IPS-15b (cell line): ENCODE results near the gene TNMD.
"Not testable (repeated sequence)": the region's sequence is repeated elsewhere in the genome, so short reads cannot be mapped to it uniquely, and the experiment has no call there.

Experiments used
- H3K27me3 ChIP-seq: one replicate; pipeline ENCODE4 v1.6.1; 2013; ENCODE audit warnings: low read length; ENCODE audit not compliant: control insufficient read depth, insufficient read depth
- H3K36me3 ChIP-seq: one replicate; pipeline ENCODE4 v1.6.1; 2013; ENCODE audit warnings: low read length; ENCODE audit not compliant: control insufficient read depth, insufficient read depth
- H3K4me1 ChIP-seq: one replicate; pipeline ENCODE4 v1.6.1; 2013; ENCODE audit warnings: mild to moderate bottlenecking, low read length; ENCODE audit not compliant: control insufficient read depth, insufficient read depth
- H3K4me3 ChIP-seq: one replicate; pipeline ENCODE4 v1.5.1; 2013; ENCODE audit warnings: low read depth, low read length
- H3K9ac ChIP-seq: one replicate; pipeline ENCODE4 v1.6.1; 2013; ENCODE audit warnings: low read depth, mild to moderate bottlenecking, low read length
- H3K9me3 ChIP-seq: one replicate; pipeline ENCODE4 v1.6.1; 2013; ENCODE audit warnings: mild to moderate bottlenecking, low read length; ENCODE audit not compliant: control insufficient read depth, insufficient read depth

TNMD gene

DNA sequence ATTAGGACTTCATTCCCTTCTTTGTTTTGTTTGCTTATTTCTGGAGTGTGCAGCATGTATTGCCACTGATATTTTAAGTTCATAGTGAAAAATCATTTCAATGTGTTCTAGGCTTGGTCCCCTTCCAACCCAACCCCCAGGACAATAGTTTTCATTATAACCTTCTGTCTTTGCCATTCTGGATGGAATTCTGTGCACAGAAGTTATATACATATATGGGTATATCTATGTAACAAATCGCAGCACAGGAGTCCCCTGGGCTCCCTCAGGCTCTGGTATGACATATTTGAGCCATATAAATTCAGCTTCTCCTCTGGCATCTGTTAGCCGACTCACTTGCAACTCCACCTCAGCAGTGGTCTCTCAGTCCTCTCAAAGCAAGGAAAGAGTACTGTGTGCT lies at the start of gene TNMD:
TSS of gene TNMD (plus strand) at position 326 of the 400 bp plus-strand sequence. CDS start 83 bp downstream, outside the sequence.
- Histone ChIP-seq H3K9me3 (no peaks in the 10 kb centered on the region), H3K4me3 (no peak within 1 kb of the TSS), H3K27me3 (no peaks in the 10 kb centered on the region), H3K4me1 (no peaks in the 10 kb centered on the region), H3K36me3 (no peaks in the 10 kb centered on the region), H3K9ac (no peak within 1 kb of the TSS)

DNA sequence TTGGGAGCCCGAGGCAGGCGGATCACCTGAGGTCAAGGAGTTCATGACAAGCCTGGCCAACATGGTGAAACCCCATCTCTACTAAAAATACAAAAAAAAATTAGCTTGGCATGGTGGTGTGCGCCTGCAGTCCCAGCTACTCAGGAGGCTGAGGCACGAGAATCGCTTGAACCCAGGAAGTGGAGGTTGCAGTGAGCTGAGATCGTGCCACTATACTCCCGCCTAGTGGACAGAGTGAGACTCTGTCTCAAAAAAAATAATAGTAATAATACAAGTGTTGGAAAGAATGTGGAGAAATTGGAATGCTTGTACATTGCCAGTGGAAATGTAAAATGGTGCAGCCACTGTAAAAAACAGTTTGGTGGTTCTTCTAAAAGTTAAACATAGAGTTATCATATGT lies 19.2 kb upstream of the TNMD start:
- H3K9ac ChIP-seq, H3K9me3 ChIP-seq, H3K27me3 ChIP-seq, H3K4me1 ChIP-seq, H3K36me3 ChIP-seq, H3K4me3 ChIP-seq: not testable (repeated sequence)

DNA sequence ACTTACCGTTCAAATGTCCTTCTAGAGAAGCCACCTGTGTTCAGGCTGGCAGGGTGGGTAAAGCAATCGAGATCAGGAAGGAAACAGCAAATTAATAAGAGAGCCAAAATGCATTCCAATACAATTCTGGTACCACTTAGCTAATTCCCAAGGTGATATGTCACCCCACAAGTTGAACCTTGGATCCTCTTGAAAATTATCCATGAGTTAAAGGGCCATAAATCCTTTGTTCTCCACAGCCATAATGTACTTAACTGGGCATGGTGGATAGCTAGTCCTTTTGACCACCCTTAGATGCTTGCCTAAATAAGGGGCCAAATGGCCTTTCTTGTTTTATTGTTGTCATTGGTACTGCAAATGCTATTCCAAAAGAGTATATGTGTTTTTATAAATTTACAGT lies 2.0 kb downstream of the TNMD start:
- Histone ChIP-seq H3K27me3 (peaks cover 3% of the 10 kb centered on the region), H3K9ac (no peak overlapping the region), H3K4me1 (no peaks in the 10 kb centered on the region), H3K4me3 (no peak overlapping the region), H3K9me3 (no peaks in the 10 kb centered on the region), H3K36me3 (no peaks in the 10 kb centered on the region)

DNA sequence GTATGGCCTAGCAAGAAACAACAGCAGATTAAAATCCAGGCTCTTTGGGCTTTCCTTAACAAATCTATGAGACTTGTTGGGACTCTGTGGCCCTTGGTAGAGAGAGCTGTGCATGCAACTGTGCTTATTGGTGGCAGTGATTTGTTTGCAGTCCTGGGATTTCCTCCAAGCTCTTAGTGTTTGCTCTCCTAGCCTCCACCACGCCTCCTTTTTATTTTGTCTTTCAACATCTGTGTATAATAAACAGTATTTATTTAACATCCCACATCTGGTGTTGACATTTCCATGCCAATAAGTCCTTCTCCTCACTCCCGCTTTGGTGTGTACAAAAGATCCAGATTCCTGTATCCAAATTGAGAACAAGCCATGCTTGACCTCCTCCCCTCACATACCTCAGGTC lies 3.1 kb downstream of the TNMD start:
- peaks cover 3% of the 10 kb centered on the region for H3K27me3 ChIP-seq
- no peak overlapping the region for H3K4me3 ChIP-seq
- no peaks in the 10 kb centered on the region for H3K9me3 ChIP-seq

GRCh38 chrX:100591256-100592051 lies 6.7 kb downstream of the TNMD start:
- H3K36me3 ChIP-seq, result no peaks in the 10 kb centered on the region
- peaks cover 20% of the 10 kb centered on the region for H3K4me1 ChIP-seq
- no peak overlapping the region for H3K4me3 ChIP-seq
- no peaks in the 10 kb centered on the region for H3K9me3 ChIP-seq
- H3K27me3 ChIP-seq, result peaks cover 3% of the 10 kb centered on the region
- H3K9ac ChIP-seq, result no peak overlapping the region

More for the DNA sequence above, 3.1 kb downstream of the TNMD start:
- Histone ChIP-seq H3K36me3 (no peaks in the 10 kb centered on the region), H3K4me1 (peaks cover 4% of the 10 kb centered on the region), H3K9ac (no peak overlapping the region)

DNA sequence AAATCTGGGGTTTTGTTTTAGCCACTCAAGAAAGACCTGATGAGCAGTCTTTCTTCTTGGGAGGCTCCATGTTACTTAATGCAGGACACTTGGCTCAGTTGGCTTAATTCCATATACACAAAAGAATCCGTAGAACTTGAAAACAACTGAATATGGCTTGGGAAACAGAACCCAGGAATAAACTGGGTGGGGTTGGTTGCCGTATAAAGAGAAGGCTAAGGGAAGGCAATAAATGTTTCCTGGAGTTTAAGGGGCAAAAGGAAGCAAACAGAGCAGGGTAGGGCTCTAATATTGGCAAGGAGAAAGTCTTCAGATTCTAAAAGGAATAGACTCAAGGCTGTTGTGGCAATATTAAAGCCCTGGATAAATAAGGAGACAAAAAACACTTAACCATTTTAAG lies 8.4 kb downstream of the TNMD start:
- Histone ChIP-seq H3K36me3 (no peaks in the 10 kb centered on the region), H3K9me3 (no peaks in the 10 kb centered on the region), H3K9ac (no peak overlapping the region), H3K4me1 (peaks cover 29% of the 10 kb centered on the region), H3K27me3 (peaks cover 3% of the 10 kb centered on the region), H3K4me3 (peak overlapping the region; percentile 19)

DNA sequence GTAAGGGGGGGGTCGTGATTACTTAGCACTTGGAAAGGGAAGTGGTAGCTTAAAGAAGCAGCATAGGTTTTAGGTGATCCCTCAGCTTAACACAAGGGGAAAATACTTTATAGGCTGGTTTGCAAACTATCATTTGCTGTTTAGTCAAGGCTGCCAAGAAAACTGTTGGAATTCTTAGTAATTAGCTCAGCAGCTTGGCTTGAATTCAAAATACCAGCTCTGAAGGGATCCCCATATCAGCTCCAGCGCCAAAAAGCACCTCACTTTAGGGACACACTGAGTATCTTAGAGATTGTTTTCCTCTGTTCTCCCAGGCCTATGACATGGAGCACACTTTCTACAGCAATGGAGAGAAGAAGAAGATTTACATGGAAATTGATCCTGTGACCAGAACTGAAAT lies 8.8 kb downstream of the TNMD start:
- H3K9ac ChIP-seq, result peak overlapping the region; percentile 40
- no peaks in the 10 kb centered on the region for H3K36me3 ChIP-seq
- peaks cover 29% of the 10 kb centered on the region for H3K4me1 ChIP-seq
- peak overlapping the region; percentile 19 for H3K4me3 ChIP-seq
- H3K9me3 ChIP-seq, result no peaks in the 10 kb centered on the region
- H3K27me3 ChIP-seq, result peaks cover 3% of the 10 kb centered on the region

GRCh38 chrX:100596601-100597000 lies 11.9 kb downstream of the TNMD start:
- no peaks in the 10 kb centered on the region for H3K9me3 ChIP-seq
- H3K4me3 ChIP-seq, result no peak overlapping the region
- H3K27me3 ChIP-seq, result no peaks in the 10 kb centered on the region

DNA sequence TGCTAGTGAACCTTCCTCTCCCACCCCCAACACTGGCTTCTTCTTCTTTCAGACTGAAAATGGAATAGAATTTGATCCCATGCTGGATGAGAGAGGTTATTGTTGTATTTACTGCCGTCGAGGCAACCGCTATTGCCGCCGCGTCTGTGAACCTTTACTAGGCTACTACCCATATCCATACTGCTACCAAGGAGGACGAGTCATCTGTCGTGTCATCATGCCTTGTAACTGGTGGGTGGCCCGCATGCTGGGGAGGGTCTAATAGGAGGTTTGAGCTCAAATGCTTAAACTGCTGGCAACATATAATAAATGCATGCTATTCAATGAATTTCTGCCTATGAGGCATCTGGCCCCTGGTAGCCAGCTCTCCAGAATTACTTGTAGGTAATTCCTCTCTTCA lies 14.7 kb downstream of the TNMD start:
- no peaks in the 10 kb centered on the region for H3K36me3 ChIP-seq
- H3K9me3 ChIP-seq, result no peaks in the 10 kb centered on the region
- H3K4me1 ChIP-seq, result peaks cover 24% of the 10 kb centered on the region
- H3K4me3 ChIP-seq, result no peak overlapping the region
- H3K27me3 ChIP-seq, result no peaks in the 10 kb centered on the region
- no peak overlapping the region for H3K9ac ChIP-seq

More at GRCh38 chrX:100596601-100597000, 11.9 kb downstream of the TNMD start:
- H3K36me3 ChIP-seq, result no peaks in the 10 kb centered on the region
- H3K4me1 ChIP-seq, result peaks cover 29% of the 10 kb centered on the region
- H3K9ac ChIP-seq, result no peak overlapping the region

GRCh38 chrX:100600340-100600739 lies 15.6 kb downstream of the TNMD start:
- no peaks in the 10 kb centered on the region for H3K36me3 ChIP-seq
- no peak overlapping the region for H3K9ac ChIP-seq
- no peaks in the 10 kb centered on the region for H3K27me3 ChIP-seq
- H3K9me3 ChIP-seq, result no peaks in the 10 kb centered on the region
- peaks cover 21% of the 10 kb centered on the region for H3K4me1 ChIP-seq
- no peak overlapping the region for H3K4me3 ChIP-seq

GRCh38 chrX:100600758-100601157 lies 16.0 kb downstream of the TNMD start:
- Histone ChIP-seq H3K4me3 (no peak overlapping the region), H3K4me1 (peaks cover 21% of the 10 kb centered on the region), H3K36me3 (no peaks in the 10 kb centered on the region), H3K9me3 (no peaks in the 10 kb centered on the region), H3K27me3 (no peaks in the 10 kb centered on the region), H3K9ac (no peak overlapping the region)

DNA sequence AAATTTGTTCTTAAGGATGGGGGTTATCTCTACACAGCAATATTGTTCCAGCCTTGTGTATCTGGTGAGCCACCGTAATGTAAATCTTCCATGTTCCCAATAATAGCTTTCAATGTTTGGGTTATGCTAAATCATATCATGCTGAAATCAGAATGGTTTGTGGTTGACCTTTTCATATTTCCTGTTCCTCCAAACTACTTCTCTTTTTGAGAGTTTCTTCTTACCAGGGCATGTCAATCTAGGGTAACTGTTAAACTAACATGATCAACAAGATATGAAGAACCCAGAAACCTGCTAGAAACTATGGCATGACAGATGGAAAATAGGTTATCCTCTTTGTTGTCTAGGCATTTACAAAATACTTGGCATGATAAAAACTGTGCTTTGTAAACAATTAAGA lies 22.0 kb downstream of the TNMD start:
- no peaks in the 10 kb centered on the region for H3K27me3 ChIP-seq
- peaks cover 21% of the 10 kb centered on the region for H3K4me1 ChIP-seq
- H3K4me3 ChIP-seq, result no peak overlapping the region
- no peak overlapping the region for H3K9ac ChIP-seq
- no peaks in the 10 kb centered on the region for H3K36me3 ChIP-seq
- H3K9me3 ChIP-seq, result no peaks in the 10 kb centered on the region
